Testis (tissue), 2 donors: ENCODE results near the gene KLRC4.

Experiments
- CTCF ChIP-seq, 3 experiments: fragments of 450-650 bp in 2 of 3; fragments of 200-600 bp in 1 of 3; sonication (generic) in 1 of 3; IDR thresholded peaks; one replicate each; pipeline ENCODE4 v1.5.1; 2016 to 2019; ENCODE audit warnings: antibody characterized with exemption in 3 of 3, mild to moderate bottlenecking in 2 of 3, moderate library complexity in 1 of 3
- POLR2A ChIP-seq: fragments of 450-650 bp; IDR thresholded peaks from one replicate; pipeline ENCODE4 v1.6.1; 2017; ENCODE audit warnings: antibody characterized with exemption, mild to moderate bottlenecking, moderate library complexity

GRCh38 chr12:10453156-10453555, 43.6 kb upstream of the KLRC4 start, which contains the start of gene KLRC1:
- TF ChIP-seq CTCF (IDR thresholded peaks at IDR 0.05) = no peak
- no peak for TF ChIP-seq POLR2A
